HUES48 (cell line): ENCODE data around the gene FAP.

Source experiments
- H3K27ac ChIP-seq: one replicate; pipeline ENCODE4 v1.7.0; 2013; ENCODE audit warnings: low read depth, low read length, inconsistent platforms
- H3K27me3 ChIP-seq: 2 replicates; pipeline ENCODE4 v1.6.1; 2013; ENCODE audit warnings: mild to moderate bottlenecking, low read length; ENCODE audit not compliant: control insufficient read depth, insufficient read depth
- H3K36me3 ChIP-seq: 2 replicates; pipeline ENCODE4 v1.6.1; 2013; ENCODE audit warnings: low read length; ENCODE audit not compliant: control insufficient read depth, insufficient read depth
- H3K4me1 ChIP-seq: 2 replicates; pipeline ENCODE4 v1.6.1; 2013; ENCODE audit warnings: mild to moderate bottlenecking, low read length; ENCODE audit not compliant: control insufficient read depth, insufficient read depth
- H3K4me3 ChIP-seq: 2 replicates; pipeline ENCODE4 v1.5.1; 2013; ENCODE audit warnings: mild to moderate bottlenecking, low read depth, low read length
- H3K9ac ChIP-seq: 2 replicates; pipeline ENCODE4 v1.6.1; 2013; ENCODE audit warnings: mild to moderate bottlenecking, low read depth, low read length, moderate library complexity
- H3K9me3 ChIP-seq: 2 replicates; pipeline ENCODE4 v1.6.1; 2013; ENCODE audit warnings: low read length; ENCODE audit not compliant: control insufficient read depth, insufficient read depth

FAP gene

DNA sequence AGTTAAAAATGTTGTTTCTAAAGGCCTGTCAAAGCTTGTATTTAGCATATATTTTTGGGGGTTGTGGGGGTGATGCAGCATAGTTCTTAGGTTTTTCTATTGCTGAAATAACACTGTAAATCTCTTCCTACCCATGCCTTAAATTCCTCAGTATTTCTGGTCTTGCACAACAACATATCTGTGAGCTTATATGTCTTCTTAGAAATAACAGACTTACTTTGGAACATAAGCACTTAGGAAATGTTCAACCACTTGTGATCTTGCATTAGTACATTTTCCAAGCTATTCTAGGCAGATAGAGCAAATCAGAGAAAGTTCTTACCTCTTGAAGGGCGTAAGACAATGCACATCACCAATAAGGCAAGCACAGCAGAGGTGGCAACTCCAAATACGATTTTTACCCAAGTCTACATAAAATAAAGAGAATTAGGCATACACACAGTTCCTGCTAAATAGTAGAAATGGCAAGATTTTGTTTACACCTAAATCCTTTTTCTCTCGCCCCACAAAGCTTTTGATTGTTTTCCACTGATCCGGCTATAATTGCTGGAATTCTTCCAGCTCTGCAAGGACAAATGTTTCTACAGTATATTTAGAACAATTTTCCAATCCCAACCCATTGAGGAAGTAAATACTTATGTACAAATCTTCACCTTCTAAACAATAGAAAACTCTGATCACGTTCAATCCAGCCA is 512 bp downstream of the FAP start:
- no peaks in the 10 kb centered on the region for H3K27me3 ChIP-seq
- H3K9ac ChIP-seq = no peak overlapping the region; the same call in 1 of the 2 replicates
- no peak overlapping the region for H3K27ac ChIP-seq
- no peak overlapping the region; the same call in 1 of the 2 replicates for H3K4me3 ChIP-seq
- no peaks in the 10 kb centered on the region for H3K9me3 ChIP-seq
- peaks cover 14% of the 10 kb centered on the region for H3K4me1 ChIP-seq
- H3K36me3 ChIP-seq = no peaks in the 10 kb centered on the region

DNA sequence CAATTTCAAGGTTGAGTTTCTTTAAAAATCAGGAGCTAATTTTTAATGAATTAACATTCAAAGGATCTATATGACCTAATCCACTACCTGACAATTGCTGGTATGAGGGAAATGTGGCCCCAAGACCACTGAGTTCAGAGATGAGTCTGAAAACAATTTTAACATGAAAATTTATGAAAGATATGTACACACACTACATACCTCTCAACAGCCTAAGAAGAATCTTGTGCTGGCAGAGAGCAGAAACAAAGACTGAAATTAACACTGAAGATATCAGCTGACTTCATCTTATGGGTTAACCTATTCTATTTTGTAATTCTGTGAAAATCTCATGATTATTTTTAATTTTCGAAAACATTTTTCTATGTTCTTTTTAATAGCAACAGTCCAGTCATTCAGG is 1.7 kb downstream of the FAP start:
- Histone ChIP-seq H3K27ac (no peak overlapping the region), H3K4me3 (no peak overlapping the region), H3K27me3 (no peaks in the 10 kb centered on the region), H3K4me1 (peaks cover 6% of the 10 kb centered on the region), H3K9ac (no peak overlapping the region), H3K9me3 (no peaks in the 10 kb centered on the region), H3K36me3 (no peaks in the 10 kb centered on the region)

DNA sequence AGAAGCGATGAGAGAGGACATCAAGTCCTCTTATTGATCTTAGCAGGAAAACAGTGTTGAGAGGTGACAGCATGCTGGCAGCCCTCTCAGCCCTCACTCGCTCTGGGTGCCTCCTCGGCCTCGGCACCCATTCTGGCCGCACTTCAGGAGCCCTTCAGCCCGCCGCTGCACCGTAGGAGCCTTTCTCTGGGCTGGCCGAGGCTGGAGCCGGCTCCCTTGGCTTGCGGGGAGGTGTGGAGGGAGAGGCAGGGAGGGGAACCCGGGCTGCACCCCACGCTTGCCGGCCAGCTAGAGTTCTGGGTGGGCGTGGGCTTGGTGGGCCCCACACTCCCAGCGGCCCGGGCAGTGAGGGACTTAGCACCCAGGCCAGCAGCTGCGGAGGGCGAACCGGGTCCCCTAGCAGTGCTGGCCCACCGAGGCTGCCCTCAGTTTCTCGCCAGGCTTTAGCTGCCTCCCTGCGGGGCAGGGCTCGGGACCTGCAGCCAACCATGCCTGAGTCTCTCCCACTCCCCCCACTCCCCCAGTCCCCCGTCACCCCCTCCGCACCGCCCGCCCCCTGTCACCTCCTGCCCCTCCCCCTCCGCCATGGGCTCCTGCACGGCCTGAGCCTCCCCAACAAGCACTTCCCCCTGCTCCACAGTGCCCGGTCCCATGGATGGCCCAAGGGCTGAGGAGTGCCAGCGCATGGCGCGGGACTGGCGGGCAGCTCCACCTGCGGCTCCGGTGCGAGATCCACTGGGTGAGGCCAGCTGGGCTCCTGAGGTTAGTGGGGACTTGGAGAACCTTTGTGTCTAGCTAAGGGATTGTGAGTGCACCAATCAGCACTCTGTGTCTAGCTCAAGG is 8.4 kb downstream of the FAP start:
- H3K27ac ChIP-seq = no peak overlapping the region
- no peaks in the 10 kb centered on the region for H3K4me1 ChIP-seq
- no peaks in the 10 kb centered on the region for H3K27me3 ChIP-seq
- no peaks in the 10 kb centered on the region for H3K36me3 ChIP-seq
- H3K9ac ChIP-seq = no peak overlapping the region
- H3K4me3 ChIP-seq = no peak overlapping the region
- H3K9me3 ChIP-seq = no peaks in the 10 kb centered on the region

DNA sequence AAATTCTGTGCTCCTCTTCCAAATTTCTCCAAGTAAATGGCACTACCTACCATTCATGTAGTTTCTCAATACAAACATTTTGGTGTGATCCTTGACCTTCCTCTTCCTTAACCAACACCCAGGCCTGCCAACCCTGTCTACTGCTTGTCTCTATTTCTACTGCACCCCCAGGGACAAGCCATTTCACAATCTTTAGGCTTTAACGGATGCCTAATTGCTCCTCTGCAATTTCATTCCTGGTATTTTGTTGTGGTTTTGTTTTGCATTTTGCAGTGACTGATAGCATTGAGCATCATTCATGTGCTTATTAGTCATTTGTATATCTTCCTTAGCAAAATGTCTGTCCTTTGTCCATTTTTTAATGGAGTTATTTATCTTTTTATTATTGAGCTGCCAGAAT is 10.0 kb downstream of the FAP start:
- no peaks in the 10 kb centered on the region for H3K4me1 ChIP-seq
- no peaks in the 10 kb centered on the region for H3K27me3 ChIP-seq
- no peaks in the 10 kb centered on the region for H3K9me3 ChIP-seq
- H3K4me3 ChIP-seq = no peak overlapping the region
- no peak overlapping the region for H3K27ac ChIP-seq
- no peak overlapping the region for H3K9ac ChIP-seq
- no peaks in the 10 kb centered on the region for H3K36me3 ChIP-seq

DNA sequence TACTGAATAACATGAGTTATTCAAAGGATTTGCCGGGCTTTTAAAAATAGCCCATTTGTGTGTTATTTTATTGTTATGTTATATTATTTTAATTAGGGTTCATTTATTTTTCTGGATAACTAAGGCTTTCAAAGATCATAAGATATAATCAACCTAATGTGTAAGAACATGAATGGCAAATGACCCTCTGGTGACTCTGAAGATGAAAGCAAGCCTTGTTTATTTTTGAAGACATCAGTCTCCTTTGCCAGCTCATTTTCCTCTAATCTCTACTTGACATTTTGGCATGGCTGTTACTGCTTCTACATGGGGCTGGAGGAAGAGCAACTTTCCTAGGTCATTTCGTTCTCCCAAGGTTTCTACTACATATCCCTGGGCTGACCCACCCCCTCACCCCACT is 10.6 kb downstream of the FAP start:
- no peak overlapping the region for H3K27ac ChIP-seq

DNA sequence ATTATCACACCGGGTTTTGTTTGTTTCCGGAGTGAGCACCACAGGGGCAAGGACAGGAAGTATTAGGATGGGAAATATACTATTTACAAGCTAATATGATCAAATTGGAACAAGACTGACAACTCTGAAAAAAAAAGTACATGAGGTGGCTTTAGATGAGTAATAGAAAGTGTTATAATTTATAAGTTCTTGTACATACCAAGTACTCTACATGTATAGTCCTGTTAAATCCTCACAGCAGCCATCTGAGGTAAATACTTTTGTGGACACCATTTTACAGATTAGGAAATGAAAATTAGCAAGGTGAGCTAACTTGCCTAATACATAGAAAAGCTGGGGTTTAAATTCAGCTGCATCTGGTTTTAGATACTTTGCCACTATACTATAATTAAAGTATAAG is 11.2 kb downstream of the FAP start:
- no peaks in the 10 kb centered on the region for H3K27me3 ChIP-seq
- H3K36me3 ChIP-seq = no peaks in the 10 kb centered on the region
- no peak overlapping the region for H3K4me3 ChIP-seq
- no peak overlapping the region for H3K27ac ChIP-seq
- no peak overlapping the region for H3K9ac ChIP-seq
- H3K9me3 ChIP-seq = no peaks in the 10 kb centered on the region
- no peaks in the 10 kb centered on the region for H3K4me1 ChIP-seq

More for the DNA sequence above, 10.6 kb downstream of the FAP start:
- Histone ChIP-seq H3K9ac (no peak overlapping the region), H3K9me3 (no peaks in the 10 kb centered on the region), H3K36me3 (no peaks in the 10 kb centered on the region), H3K4me1 (no peaks in the 10 kb centered on the region), H3K4me3 (no peak overlapping the region), H3K27me3 (no peaks in the 10 kb centered on the region)

DNA sequence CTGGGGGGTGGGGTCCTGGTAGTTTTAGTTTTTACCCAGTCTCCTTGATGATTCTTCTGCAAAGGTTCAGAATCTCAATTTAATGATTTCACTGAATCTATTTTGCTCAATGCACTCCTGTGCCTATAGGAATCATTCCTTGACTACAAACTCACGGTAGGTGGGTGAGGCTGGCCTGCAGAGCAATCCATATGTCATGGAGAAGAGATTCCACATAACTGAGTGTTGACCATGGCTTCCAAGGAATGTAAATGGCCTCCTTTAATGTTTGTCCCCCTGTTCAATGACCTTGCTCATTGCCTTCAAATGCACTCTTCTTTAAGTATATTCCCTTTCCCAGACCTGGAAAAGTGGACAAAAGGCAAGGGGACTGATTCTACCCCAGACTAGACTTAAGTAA is 12.5 kb downstream of the FAP start:
- H3K4me1 ChIP-seq = no peaks in the 10 kb centered on the region
- H3K9ac ChIP-seq = no peak overlapping the region
- H3K36me3 ChIP-seq = no peaks in the 10 kb centered on the region
- no peaks in the 10 kb centered on the region for H3K27me3 ChIP-seq
- no peak overlapping the region for H3K4me3 ChIP-seq
- no peaks in the 10 kb centered on the region for H3K9me3 ChIP-seq
- no peak overlapping the region for H3K27ac ChIP-seq

DNA sequence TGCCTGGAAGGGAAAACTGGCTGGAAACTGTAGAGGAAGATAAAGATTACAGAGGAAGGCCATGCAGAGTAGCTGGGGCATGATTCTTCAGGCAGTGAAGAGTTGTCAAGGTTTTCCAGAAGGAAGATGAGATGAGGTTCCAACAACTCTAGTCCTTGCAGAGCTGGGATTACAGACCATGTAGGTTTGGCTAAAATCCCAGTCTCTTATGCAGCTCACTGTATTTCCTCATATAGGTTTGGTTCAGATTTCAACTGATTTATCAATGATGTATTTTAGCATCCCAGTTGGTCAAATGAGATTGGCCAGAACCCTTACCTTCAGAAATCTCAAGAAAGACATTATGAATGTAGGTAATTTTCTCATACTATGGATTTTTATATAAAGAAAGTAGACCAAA is 16.4 kb downstream of the FAP start:
- no peak overlapping the region for H3K9ac ChIP-seq
- H3K4me3 ChIP-seq = no peak overlapping the region

DNA sequence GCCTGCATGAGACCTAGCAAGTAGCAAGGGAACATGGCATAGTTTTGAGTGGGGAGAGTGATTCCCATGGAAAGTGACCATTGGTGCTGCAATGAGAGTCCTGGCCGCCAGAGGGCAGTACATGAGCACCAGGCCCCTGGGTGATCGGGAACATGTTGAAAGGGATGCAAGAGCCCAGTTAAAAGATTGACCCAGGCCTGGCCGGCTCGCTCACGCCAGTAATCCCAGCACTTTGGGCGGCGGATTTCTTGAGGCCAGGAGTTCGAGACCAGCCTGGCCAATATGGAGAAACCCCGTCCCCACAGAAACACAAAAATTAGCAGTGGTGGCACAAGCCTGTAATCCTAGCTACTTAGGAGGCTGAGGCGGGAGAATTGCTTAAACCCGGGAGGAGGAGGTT is 22.2 kb downstream of the FAP start:
- Histone ChIP-seq H3K27me3 (no peaks in the 10 kb centered on the region), H3K27ac (no peak overlapping the region), H3K36me3 (no peaks in the 10 kb centered on the region), H3K4me1 (no peaks in the 10 kb centered on the region; the same call in none of the 2 replicates), H3K9me3 (no peaks in the 10 kb centered on the region), H3K4me3 (no peak overlapping the region), H3K9ac (no peak overlapping the region)

More for the DNA sequence above, 16.4 kb downstream of the FAP start:
- Histone ChIP-seq H3K4me1 (no peaks in the 10 kb centered on the region; the same call in none of the 2 replicates), H3K27me3 (no peaks in the 10 kb centered on the region), H3K27ac (no peak overlapping the region), H3K9me3 (no peaks in the 10 kb centered on the region), H3K36me3 (no peaks in the 10 kb centered on the region)

DNA sequence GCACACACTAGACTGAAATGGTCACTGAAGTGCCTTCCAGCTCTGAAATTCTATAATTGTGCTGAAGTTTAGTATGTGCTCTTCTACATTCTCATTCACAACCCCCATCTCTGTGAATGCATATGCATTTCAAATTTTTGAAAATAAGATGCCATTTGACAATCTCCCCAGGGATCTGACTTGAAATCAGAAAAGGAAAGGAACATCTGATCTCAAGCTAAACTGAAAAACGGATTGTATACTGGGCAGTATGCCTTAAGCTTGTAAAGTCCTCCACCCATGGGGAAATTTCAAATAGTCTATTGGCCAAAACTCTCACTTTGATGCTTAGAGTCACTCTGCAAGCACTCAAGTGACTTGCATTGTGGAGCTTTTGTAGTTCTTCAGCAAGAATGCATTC is 22.9 kb downstream of the FAP start:
- H3K27me3 ChIP-seq = no peaks in the 10 kb centered on the region
- no peak overlapping the region for H3K9ac ChIP-seq
- H3K4me1 ChIP-seq = no peaks in the 10 kb centered on the region; the same call in none of the 2 replicates
- no peak overlapping the region for H3K4me3 ChIP-seq
- no peak overlapping the region for H3K27ac ChIP-seq
- H3K9me3 ChIP-seq = no peaks in the 10 kb centered on the region
- no peaks in the 10 kb centered on the region for H3K36me3 ChIP-seq

DNA sequence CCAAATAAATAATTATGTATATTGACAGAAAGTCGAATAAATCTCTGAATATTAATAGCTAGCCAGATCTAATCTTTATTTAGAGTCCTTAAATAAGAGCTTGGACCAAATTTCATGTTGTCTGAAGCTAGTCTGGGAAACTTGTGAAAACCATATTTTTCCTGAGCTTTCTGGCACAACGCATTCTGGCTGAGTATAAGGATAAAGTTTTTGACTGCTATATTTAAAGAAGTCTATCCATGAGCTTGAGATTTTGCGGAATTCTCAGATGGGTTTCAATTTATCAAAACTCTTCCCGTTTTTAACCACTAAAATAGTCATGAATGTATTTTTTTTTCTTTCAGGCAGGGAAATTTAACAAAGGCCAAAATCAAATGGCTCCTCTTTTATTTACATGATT is 23.8 kb downstream of the FAP start:
- H3K9ac ChIP-seq = no peak overlapping the region
- no peak overlapping the region for H3K4me3 ChIP-seq
- H3K36me3 ChIP-seq = no peaks in the 10 kb centered on the region
- H3K4me1 ChIP-seq = no peaks in the 10 kb centered on the region
- no peaks in the 10 kb centered on the region for H3K27me3 ChIP-seq
- no peak overlapping the region for H3K27ac ChIP-seq
- H3K9me3 ChIP-seq = no peaks in the 10 kb centered on the region
